Activated naive CD8-positive, alpha-beta T cell treated with anti-CD3 and anti-CD28 coated beads for 36 hours (primary cell): ENCODE results near the gene XCL2. TPM values are rescaled to one million over a fixed set of nuclear protein-coding genes. Genes with fewer than 3 reads are reported as not detected.
"Not testable (repeated sequence)": the region's sequence is repeated elsewhere in the genome, so short reads cannot be mapped to it uniquely, and the experiment has no call there.

ENCODE experiments used
- DNase-seq: peaks from one replicate; pipeline ENCODE4 v3.0.0; 2021
- H3K27ac Mint-ChIP-seq: one replicate; pipeline ENCODE4 v1.8.0; 2022; ENCODE audit warnings: mild to moderate bottlenecking, moderate library complexity, mixed read lengths
- H3K27me3 Mint-ChIP-seq: one replicate; pipeline ENCODE4 v1.8.0; 2022; ENCODE audit warnings: mild to moderate bottlenecking, mixed read lengths
- H3K36me3 Mint-ChIP-seq: one replicate; pipeline ENCODE4 v1.8.0; 2021; ENCODE audit warnings: mild to moderate bottlenecking, mixed read lengths
- H3K4me1 Mint-ChIP-seq: one replicate; pipeline ENCODE4 v1.8.0; 2021; ENCODE audit warnings: mixed read lengths
- H3K4me3 Mint-ChIP-seq: one replicate; pipeline ENCODE4 v1.8.0; 2022; ENCODE audit warnings: mild to moderate bottlenecking, moderate library complexity, mixed read lengths
- H3K9me3 Mint-ChIP-seq: one replicate; pipeline ENCODE4 v1.8.0; 2022; ENCODE audit warnings: mixed read lengths
- total RNA-seq, 2 experiments: library from RNA; stranded (reverse); gene quantifications; one replicate each; pipeline ENCODE4 v1.2.3, GENCODE V29; 2021

The XCL2 gene
- total RNA-seq, 2 experiments from 2014 or later, result 136 to 139 TPM

DNA sequence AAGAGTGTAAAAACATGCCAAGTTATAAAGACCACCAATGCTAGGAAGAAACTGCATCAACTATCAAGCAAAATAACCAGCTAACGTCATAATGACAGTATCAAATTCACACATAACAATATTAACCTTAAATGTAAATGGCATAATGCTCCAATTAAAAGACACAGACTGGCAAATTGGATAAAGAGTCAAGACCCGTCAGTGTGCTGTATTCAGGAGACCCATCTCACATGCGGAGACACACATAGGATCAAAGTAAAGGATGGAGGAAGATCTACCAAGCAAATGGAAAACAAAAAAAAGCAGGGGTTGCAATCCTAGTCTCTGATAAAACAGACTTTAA, 2.7 kb upstream of the XCL2 start:
- H3K27me3 Mint-ChIP-seq, H3K4me3 Mint-ChIP-seq, DNase-seq, H3K27ac Mint-ChIP-seq: not testable (repeated sequence)
- H3K9me3 Mint-ChIP-seq, result peaks cover 12% of the 10 kb centered on the region
- H3K4me1 Mint-ChIP-seq, result peaks cover 14% of the 10 kb centered on the region
- H3K36me3 Mint-ChIP-seq, result peaks cover 23% of the 10 kb centered on the region

DNA sequence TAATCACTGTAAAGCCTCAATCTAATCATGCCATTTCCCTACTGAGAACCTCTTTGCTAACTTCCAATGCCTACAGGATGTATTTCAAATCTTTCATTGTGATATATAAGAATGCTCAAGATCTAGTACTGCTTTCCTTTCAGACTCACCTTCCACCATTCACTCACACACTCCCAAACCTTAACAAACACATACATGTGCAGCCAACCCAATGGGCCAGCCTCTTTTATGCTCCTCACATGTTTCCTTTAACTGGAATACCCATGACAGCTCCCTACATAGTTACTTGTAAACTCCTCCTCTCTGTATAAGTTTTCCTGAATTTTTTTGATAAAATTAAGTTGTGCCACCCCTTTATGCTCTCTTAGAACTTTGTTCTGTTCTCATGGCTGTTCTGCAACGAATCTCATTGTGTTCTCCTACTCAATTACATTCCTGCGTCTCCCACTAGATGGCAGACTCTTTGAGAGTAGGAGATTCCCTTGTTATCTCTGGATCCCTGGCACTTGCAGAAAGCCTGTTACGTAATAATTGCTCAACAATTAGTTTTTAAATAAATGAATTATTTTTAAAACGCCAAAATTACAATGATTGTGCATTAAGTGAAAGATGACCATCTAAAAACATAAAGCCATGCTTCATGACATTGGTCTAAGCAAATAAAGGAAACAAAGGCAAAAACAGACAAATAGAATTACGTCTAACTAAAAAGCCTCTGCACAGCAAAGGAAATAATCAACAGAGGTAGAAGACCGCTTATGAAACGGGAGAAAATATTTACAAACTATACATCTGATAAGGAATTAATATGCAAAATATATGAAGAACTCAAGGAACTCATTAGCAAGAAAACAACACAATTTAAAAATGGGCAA, 2.1 kb upstream of the XCL2 start:
- not testable (repeated sequence) for H3K4me3 Mint-ChIP-seq, DNase-seq, H3K27me3 Mint-ChIP-seq, H3K27ac Mint-ChIP-seq
- peaks cover 15% of the 10 kb centered on the region for H3K4me1 Mint-ChIP-seq
- peaks cover 28% of the 10 kb centered on the region for H3K36me3 Mint-ChIP-seq
- peaks cover 12% of the 10 kb centered on the region for H3K9me3 Mint-ChIP-seq

DNA sequence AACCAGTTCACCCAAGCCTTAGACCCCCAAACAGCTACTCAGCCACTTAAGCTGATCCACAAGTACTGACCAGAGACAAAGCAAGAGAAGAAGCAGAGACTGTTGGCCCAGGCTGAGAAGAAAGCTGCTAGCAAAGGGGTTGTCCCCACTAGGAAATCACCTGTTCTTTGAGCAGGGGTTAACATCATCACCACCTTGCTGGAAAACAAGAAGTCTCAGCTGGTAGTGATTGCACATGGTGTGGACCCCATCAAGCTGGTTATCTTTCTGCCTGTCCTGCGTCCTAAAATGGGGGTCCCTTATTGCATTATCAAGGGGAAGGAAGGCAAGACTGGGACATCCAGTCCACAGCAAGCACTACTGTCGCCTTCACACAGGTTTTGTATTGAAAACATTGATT, 819 bp downstream of the XCL2 start:
- H3K27me3 Mint-ChIP-seq, DNase-seq: not testable (repeated sequence)
- peak overlapping the region; percentile 66 for H3K27ac Mint-ChIP-seq
- peak overlapping the region; percentile 74 for H3K4me3 Mint-ChIP-seq
- peaks cover 42% of the 10 kb centered on the region for H3K36me3 Mint-ChIP-seq
- H3K9me3 Mint-ChIP-seq, result peaks cover 16% of the 10 kb centered on the region
- H3K4me1 Mint-ChIP-seq, result peaks cover 20% of the 10 kb centered on the region

DNA sequence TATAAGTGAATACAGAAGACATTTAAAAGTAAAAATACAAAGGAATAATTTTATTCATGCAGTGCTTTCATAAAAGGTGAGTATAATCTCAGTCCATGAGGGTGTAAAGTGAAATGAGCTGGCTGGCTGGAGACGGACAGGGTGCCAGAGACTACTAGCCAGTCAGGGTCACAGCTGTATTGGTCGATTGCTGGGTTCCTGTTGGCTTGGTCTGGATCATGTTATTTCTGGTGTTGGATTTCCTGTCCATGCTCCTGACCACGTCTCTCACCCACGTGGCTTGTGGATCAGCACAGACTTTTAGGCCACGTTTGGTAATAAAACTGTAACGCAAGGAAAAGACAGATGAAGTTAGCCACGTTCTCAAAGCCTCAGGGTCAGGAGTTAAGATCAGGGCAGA, 3.0 kb downstream of the XCL2 start:
- Mint-ChIP-seq H3K4me1 (peaks cover 35% of the 10 kb centered on the region), H3K9me3 (peaks cover 18% of the 10 kb centered on the region), H3K36me3 (peaks cover 51% of the 10 kb centered on the region)
- not testable (repeated sequence) for DNase-seq, H3K27me3 Mint-ChIP-seq, H3K4me3 Mint-ChIP-seq, H3K27ac Mint-ChIP-seq

DNA sequence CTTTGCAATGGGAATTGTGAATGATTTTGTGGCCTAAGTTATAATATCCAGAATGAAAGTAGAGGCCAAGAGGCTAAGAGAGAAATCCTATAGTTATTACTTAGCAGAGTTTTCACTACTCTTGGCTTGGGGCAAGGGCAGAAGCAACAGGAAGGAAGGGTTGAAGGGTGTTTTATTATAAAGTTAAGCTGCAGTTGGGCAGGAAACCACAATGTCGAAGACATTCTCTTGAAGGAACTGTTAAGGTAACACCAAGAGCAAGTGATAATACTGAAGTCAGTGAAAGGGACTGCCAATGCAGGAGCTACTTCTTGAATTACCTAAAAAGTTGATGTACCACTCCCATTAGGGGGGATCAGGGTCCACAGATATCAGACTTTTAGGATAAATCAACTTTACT, 8.3 kb downstream of the XCL2 start:
- no peaks in the 10 kb centered on the region for H3K27me3 Mint-ChIP-seq
- H3K4me1 Mint-ChIP-seq, result peaks cover 64% of the 10 kb centered on the region
- no peak for DNase-seq
- H3K9me3 Mint-ChIP-seq, result peaks cover 18% of the 10 kb centered on the region
- H3K4me3 Mint-ChIP-seq, result peak overlapping the region; percentile 48
- peak overlapping the region; percentile 86 for H3K27ac Mint-ChIP-seq
- H3K36me3 Mint-ChIP-seq, result peaks cover 31% of the 10 kb centered on the region

DNA sequence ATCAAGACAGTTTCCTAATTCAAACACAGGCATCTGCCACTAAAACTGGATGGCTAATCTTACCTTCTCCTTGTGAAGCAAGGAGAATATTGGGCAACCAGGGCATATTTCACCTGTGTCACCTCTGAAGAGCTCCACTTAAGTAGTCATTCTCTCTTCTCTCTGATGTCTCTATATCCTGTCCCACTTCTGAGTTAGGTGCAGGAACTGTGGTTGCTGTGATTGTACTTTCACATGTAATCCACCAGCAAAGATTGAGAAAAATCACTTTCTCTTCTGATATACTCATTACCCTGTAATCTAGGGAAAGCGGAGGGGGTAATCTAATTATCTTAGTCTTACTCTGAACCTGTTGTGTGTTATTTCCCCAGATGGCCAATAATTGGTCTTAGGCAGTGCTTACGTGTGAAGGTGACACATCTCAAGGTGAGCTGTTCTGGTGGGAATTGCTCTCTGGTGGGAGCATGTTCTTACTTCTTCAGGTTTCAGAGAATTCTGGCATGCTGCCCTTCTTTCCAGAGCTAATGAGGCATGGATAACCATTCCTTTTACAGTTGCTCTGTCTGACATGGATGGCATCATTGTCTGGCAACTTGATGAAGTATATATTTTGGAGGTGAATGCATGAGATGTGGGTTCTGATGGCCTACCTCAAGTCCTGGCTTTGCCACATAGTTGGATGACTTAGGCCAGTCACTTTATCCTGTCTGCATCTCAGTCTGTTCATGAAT, 12.0 kb downstream of the XCL2 start:
- Mint-ChIP-seq H3K27me3 (no peaks in the 10 kb centered on the region), H3K4me1 (peaks cover 55% of the 10 kb centered on the region), H3K27ac (no peak overlapping the region), H3K9me3 (peaks cover under 1% of the 10 kb centered on the region), H3K4me3 (no peak overlapping the region), H3K36me3 (peaks cover 5% of the 10 kb centered on the region)
- DNase-seq, result no peak

DNA sequence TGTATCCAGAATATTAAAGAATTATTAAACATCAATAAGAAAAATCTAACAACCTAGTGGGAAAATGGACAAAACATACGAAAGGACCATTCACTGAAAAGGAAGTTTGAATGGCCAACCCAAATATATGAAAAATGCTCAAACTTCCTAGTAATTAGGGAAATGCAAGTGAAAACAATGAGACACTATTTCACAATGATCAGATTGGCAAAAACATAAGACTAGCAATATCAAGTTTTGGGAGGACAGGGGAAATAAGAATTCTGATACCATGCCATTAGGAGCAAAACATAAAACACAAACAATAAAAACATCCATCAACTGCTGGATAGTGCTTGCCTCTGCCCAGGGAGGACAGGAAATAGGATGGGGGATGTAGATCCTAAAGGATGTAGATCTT, 14.3 kb downstream of the XCL2 start:
- H3K4me1 Mint-ChIP-seq, result peaks cover 36% of the 10 kb centered on the region
- H3K4me3 Mint-ChIP-seq, result no peak overlapping the region
- H3K36me3 Mint-ChIP-seq, result no peaks in the 10 kb centered on the region
- no peaks in the 10 kb centered on the region for H3K27me3 Mint-ChIP-seq
- peaks cover under 1% of the 10 kb centered on the region for H3K9me3 Mint-ChIP-seq
- no peak for DNase-seq
- H3K27ac Mint-ChIP-seq, result no peak overlapping the region

DNA sequence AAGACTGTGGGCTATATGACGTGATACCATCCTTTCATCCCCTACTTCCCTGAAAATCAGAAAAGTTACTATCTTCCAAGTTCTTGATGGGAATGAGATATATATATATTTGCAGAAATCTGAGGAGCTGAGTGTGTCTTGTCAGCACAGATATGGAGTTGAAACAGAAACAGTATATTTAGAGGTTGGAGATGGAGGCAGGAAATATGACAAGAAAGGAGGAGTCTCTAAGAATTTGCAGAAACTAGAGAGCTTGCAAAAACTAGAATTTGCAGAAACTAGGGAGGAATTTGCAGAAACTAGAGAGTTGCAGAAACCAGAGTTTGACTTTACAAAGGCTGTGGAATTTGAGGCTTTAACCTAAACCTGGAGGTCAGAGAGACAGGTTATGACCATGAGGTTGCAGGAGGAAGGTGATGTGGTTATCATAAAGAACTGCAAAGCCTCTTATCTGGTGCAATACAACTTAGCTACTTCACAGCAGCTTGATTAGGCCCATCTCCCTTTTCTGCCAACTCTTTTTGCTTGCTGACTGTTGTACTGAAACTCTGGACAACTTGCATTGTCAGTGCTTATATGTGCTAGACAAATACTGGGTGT, 22.3 kb downstream of the XCL2 start:
- peak overlapping the region; percentile 68 for H3K4me3 Mint-ChIP-seq
- H3K4me1 Mint-ChIP-seq, result peaks cover 50% of the 10 kb centered on the region
- H3K27ac Mint-ChIP-seq, result peak overlapping the region; percentile 94
- peaks cover 18% of the 10 kb centered on the region for H3K36me3 Mint-ChIP-seq
- H3K9me3 Mint-ChIP-seq, result peaks cover 16% of the 10 kb centered on the region
- no peak for DNase-seq
- no peaks in the 10 kb centered on the region for H3K27me3 Mint-ChIP-seq

DNA sequence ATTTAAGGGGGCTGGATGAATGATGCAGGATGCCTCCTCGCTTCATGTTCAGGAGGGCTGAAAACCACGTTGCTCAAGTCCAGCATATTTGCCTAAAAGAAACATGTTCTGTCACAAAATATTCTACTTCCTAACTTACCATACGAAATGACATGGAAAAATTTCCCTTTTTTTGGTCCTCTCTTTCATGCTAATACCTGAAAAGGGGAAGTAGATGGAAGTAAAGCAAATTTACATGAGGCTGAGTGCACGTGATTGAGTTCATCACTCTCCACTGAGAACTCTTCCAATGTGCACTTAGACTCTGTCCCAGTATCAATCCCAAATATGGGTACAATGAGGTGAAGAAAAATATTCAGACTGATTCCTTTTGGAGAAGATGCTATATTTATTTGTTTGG, 23.0 kb downstream of the XCL2 start:
- Mint-ChIP-seq H3K27me3 (no peaks in the 10 kb centered on the region), H3K27ac (peak overlapping the region; percentile 94), H3K4me1 (peaks cover 50% of the 10 kb centered on the region), H3K36me3 (peaks cover 18% of the 10 kb centered on the region), H3K4me3 (peak overlapping the region; percentile 68), H3K9me3 (peaks cover 16% of the 10 kb centered on the region)
- no peak for DNase-seq

DNA sequence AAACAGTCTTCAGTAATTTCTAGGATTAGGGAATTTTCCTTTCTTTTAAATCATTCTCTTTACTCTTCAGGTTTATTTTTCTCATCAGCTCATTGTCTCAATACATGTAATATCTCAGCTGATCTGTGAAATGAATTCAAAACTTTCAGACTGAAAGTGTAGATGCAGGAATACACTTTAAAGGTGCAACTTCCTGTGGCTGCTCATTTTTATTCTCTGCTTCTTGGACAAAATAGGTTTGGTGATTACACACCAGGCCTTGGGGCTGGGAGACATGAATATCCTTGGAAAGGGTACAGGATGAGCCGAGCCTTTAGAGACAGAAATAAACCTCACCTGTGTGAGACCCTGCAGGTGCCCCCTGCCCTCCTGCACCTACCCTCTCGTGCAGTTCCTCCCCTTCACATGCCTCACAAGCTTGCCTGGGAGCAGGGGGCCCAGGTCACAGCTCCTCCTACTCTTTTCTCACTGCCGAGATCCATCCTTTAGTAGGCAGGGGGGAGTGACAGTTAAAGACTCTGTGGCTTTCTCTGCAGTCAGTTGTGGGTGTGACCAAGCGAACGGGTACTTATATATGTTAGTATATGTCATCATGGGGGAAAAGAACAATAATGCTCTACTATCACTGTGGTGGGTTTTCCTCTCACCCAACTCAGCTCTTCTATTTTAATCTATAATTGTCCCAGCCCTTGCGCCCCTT, 23.6 kb downstream of the XCL2 start:
- peak; percentile 69 for DNase-seq
- H3K4me1 Mint-ChIP-seq, result peaks cover 54% of the 10 kb centered on the region
- H3K27ac Mint-ChIP-seq, result peak overlapping the region; percentile 94
- peaks cover 16% of the 10 kb centered on the region for H3K9me3 Mint-ChIP-seq
- no peaks in the 10 kb centered on the region for H3K27me3 Mint-ChIP-seq
- peak overlapping the region; percentile 68 for H3K4me3 Mint-ChIP-seq
- H3K36me3 Mint-ChIP-seq, result peaks cover 18% of the 10 kb centered on the region

DNA sequence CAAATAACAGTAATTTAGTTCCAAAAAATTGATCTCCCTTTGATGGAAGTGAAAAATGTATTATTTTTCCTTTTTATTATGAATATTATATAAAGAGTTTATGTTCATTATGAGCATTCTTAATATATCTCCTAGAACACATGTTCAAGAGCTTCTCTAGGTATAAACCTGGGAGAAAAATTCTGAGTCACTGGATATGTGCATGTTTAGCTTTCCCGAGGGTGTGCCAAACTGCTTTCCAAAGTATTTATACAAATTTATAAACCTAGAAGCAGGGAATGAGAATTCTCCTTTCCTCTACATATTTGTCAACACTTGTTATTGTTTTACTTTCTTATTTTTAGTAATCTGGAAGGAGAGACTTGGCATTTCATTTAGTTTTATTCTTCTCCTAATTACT, 25.0 kb downstream of the XCL2 start:
- no peak for DNase-seq
- Mint-ChIP-seq H3K27me3 (no peaks in the 10 kb centered on the region), H3K4me1 (peaks cover 65% of the 10 kb centered on the region), H3K4me3 (no peak overlapping the region), H3K36me3 (peaks cover 19% of the 10 kb centered on the region), H3K9me3 (peaks cover 9% of the 10 kb centered on the region), H3K27ac (no peak overlapping the region)

DNA sequence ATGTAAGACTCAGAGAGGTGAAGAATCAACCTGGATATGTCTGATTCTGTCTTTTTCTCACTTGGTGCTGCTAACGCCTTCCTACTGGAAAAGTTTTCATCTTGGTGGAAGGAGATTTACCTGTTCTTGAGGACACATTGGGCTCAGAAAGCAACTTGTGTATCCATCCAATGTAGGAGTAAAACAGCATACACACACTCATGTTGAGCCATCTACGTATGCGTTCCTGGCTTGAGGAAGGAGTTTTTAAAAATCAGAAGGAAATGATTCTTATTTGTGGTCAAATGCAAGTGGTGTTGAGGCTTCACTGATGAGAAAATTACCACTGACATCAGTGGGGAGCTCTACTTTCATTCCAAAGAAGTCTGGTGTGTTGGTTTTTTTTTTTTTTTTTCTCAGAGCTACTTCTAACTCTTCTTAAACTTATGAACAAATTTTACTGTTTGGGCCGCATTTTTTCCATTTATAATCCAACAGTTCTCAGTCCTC, 25.6 kb downstream of the XCL2 start:
- Mint-ChIP-seq H3K4me1 (peaks cover 70% of the 10 kb centered on the region), H3K27me3 (no peaks in the 10 kb centered on the region), H3K36me3 (peaks cover 18% of the 10 kb centered on the region), H3K4me3 (no peak overlapping the region), H3K27ac (peak overlapping the region; percentile 73), H3K9me3 (peaks cover 8% of the 10 kb centered on the region)
- no peak for DNase-seq

DNA sequence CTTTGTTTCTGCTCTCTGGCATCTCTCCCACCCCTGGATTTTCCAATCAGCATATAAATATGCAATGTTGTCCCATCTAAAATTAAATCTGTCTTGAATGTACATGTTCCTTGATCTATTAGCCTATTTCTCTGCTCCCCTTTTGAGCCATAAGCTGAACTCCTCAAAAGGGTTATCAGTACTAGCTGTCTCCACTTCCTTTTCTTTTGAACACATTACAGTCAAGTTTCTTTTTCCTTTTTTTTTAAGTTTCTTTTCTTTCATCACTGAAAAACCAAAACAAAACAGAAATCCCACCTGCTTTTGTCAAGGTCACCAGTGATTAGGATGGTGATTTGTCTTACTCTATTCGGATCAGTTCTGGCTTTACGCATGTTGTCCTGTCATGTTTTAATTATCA, 29.3 kb downstream of the XCL2 start:
- Mint-ChIP-seq H3K4me1 (peaks cover 70% of the 10 kb centered on the region), H3K36me3 (peaks cover 8% of the 10 kb centered on the region), H3K9me3 (peaks cover 2% of the 10 kb centered on the region), H3K27ac (peak overlapping the region; percentile 95), H3K4me3 (peak overlapping the region; percentile 64), H3K27me3 (no peaks in the 10 kb centered on the region)
- no peak for DNase-seq

DNA sequence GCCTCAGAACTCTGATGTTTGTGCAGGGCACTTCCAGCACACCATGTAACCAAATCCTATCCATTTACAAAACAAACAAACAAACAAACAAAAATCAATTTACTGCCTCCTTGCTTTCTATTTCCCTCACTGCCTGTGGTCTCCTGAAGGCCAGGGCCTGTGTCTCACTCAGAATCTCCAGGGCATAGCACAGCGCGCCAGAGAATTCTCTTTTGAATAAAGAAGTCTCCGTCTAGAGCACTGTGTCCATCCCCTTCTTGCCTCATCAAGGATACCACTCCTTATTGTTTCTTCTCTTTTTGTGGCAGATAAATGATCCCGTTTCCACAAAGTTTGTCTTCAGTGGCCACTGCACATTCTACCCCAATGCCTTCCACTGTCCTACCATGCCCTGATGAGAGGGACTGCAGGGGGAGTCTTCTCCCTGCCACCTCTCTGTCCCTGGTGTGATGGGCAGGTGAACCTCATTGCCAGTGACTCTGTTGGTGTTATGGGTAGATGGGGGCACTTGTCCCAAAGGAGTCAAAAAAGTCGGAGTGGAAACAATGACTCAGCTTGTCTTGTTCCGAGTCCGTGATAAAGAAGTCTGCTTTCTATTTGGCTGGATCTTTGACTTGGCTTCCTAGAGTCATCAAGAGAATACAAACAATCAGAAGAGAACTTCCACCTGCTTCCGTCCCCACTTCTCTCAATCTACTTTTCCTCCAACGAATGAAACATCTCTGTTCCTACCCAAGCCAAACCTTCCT, 30.0 kb downstream of the XCL2 start:
- H3K4me3 Mint-ChIP-seq, result peak overlapping the region; percentile 64
- H3K9me3 Mint-ChIP-seq, result no peaks in the 10 kb centered on the region
- H3K27me3 Mint-ChIP-seq, result no peaks in the 10 kb centered on the region
- peak; percentile 32 for DNase-seq
- H3K27ac Mint-ChIP-seq, result peak overlapping the region; percentile 95
- H3K4me1 Mint-ChIP-seq, result peaks cover 74% of the 10 kb centered on the region
- H3K36me3 Mint-ChIP-seq, result peaks cover 7% of the 10 kb centered on the region
